CD14-positive monocyte (primary cell): ENCODE results near the gene DDX10. TPM values are rescaled to one million over a fixed set of nuclear protein-coding genes. Genes with fewer than 3 reads are reported as not detected.

Experiments used
- DNase-seq, 3 donors: peaks; one replicate each; pipeline ENCODE4 v3.0.0-alpha.2; 2011 to 2022
- H2AFZ ChIP-seq: 2 replicates; pipeline ENCODE4 v1.6.0; 2012; ENCODE audit warnings: mild to moderate bottlenecking, low read depth, low read length, inconsistent platforms; ENCODE audit not compliant: insufficient read depth, poor library complexity, severe bottlenecking
- H3K27ac ChIP-seq, 2 donors: 1 replicate in 1 of 2; 2 replicates in 1 of 2; pipeline ENCODE4 v1.5.1; 2012 to 2013; ENCODE audit warnings: low read length in 2 of 2, control low read depth in 1 of 2, inconsistent platforms in 1 of 2, low read depth in 1 of 2, mild to moderate bottlenecking in 1 of 2
- H3K27me3 ChIP-seq, 2 donors: one replicate each; pipeline versions ENCODE4 v1.6.0 to v1.6.1; 2011 to 2013; ENCODE audit warnings: low read length in 2 of 2; ENCODE audit not compliant: control insufficient read depth in 2 of 2, insufficient read depth in 2 of 2
- H3K36me3 ChIP-seq, 2 donors: replicated peaks in 1 of 2; 1 replicate in 1 of 2; 2 replicates in 1 of 2; pipeline versions ENCODE4 v1.5.1 to v1.6.1; 2012 to 2013; ENCODE audit warnings: low read length in 2 of 2, control low read depth in 1 of 2, inconsistent platforms in 1 of 2, mild to moderate bottlenecking in 1 of 2; ENCODE audit not compliant: insufficient read depth in 2 of 2, control insufficient read depth in 1 of 2
- H3K4me1 ChIP-seq, 2 donors: 1 replicate in 1 of 2; 2 replicates in 1 of 2; pipeline versions ENCODE4 v1.5.1 to v1.6.1; 2012 to 2013; ENCODE audit warnings: low read length in 2 of 2, control low read depth in 1 of 2, inconsistent platforms in 1 of 2, mild to moderate bottlenecking in 1 of 2, moderate library complexity in 1 of 2; ENCODE audit not compliant: insufficient read depth in 2 of 2, control insufficient read depth in 1 of 2
- H3K4me2 ChIP-seq: replicated peaks from 2 replicates; pipeline ENCODE3; 2012; ENCODE audit warnings: low read length, moderate library complexity, mild to moderate bottlenecking; ENCODE audit not compliant: poor library complexity, severe bottlenecking; ENCODE audit errors: extremely low read depth
- H3K4me3 ChIP-seq, 3 experiments: fragments of 200-600 bp in 1 of 3; sonication (generic) in 1 of 3; replicated peaks in 1 of 3; 1 replicate in 2 of 3; 2 replicates in 1 of 3; pipeline ENCODE4 v1.5.1; 2011 to 2013; ENCODE audit warnings: low read length in 3 of 3, mild to moderate bottlenecking in 3 of 3, control low read depth in 2 of 3, low read depth in 2 of 3, inconsistent platforms in 1 of 3, moderate library complexity in 1 of 3
- H3K79me2 ChIP-seq: 2 replicates; pipeline ENCODE4 v1.6.0; 2012; ENCODE audit warnings: mild to moderate bottlenecking, control low read depth, inconsistent platforms, low read length, moderate library complexity; ENCODE audit not compliant: insufficient read depth
- H3K9ac ChIP-seq: 2 replicates; pipeline ENCODE4 v1.6.0; 2017; ENCODE audit warnings: low read length, mild to moderate bottlenecking; ENCODE audit not compliant: insufficient read depth, poor library complexity, severe bottlenecking
- H3K9me3 ChIP-seq, 2 donors: replicated peaks in 1 of 2; 1 replicate in 1 of 2; 2 replicates in 1 of 2; pipeline versions ENCODE4 v1.5.1 to v1.6.1; 2012 to 2013; ENCODE audit warnings: low read length in 2 of 2, control low read depth in 1 of 2; ENCODE audit not compliant: control insufficient read depth in 1 of 2, insufficient read depth in 1 of 2
- H4K20me1 ChIP-seq: 2 replicates; pipeline ENCODE4 v1.6.0; 2012; ENCODE audit warnings: mild to moderate bottlenecking, low read length, control low read depth, moderate library complexity; ENCODE audit not compliant: insufficient read depth
- H3K27ac Mint-ChIP-seq, 7 donors: one replicate each; pipeline ENCODE4 v1.8.0; 2020; ENCODE audit warnings: mild to moderate bottlenecking in 7 of 7, mixed read lengths in 7 of 7, moderate library complexity in 6 of 7, inconsistent platforms in 2 of 7
- H3K27me3 Mint-ChIP-seq, 3 donors: one replicate each; pipeline ENCODE4 v1.8.0; 2021 to 2022; ENCODE audit warnings: low read depth in 3 of 3, mild to moderate bottlenecking in 3 of 3, mixed read lengths in 3 of 3, moderate library complexity in 3 of 3, inconsistent platforms in 1 of 3
- H3K36me3 Mint-ChIP-seq, 2 donors: one replicate each; pipeline ENCODE4 v1.8.0; 2020; ENCODE audit warnings: mixed read lengths in 2 of 2, inconsistent platforms in 1 of 2, mild to moderate bottlenecking in 1 of 2
- H3K4me1 Mint-ChIP-seq: one replicate; pipeline ENCODE4 v1.8.0; 2020; ENCODE audit warnings: mild to moderate bottlenecking, mixed read lengths
- H3K4me3 Mint-ChIP-seq, 2 donors: one replicate each; pipeline ENCODE4 v1.8.0; 2020; ENCODE audit warnings: mild to moderate bottlenecking in 2 of 2, mixed read lengths in 2 of 2, moderate library complexity in 1 of 2
- H3K9me3 Mint-ChIP-seq, 7 donors: one replicate each; pipeline ENCODE4 v1.8.0; 2020 to 2022; ENCODE audit warnings: mixed read lengths in 7 of 7, mild to moderate bottlenecking in 6 of 7, moderate library complexity in 6 of 7, inconsistent platforms in 2 of 7
- WGBS: methylation state at CpG from one replicate; pipeline ENCODE4 v1.1.5; 2013; ENCODE audit warnings: missing lambda C conversion rate; ENCODE audit not compliant: insufficient coverage; 5-methylcytosine and 5-hydroxymethylcytosine counted together
- intact Hi-C, 2 donors: fragments of 100-400 bp; cut with micrococcal nuclease; formaldehyde crosslinking; loops; one replicate each; pipeline versions ENCODE4 v1.15.0 to v1.15.1; 2023
- polyA plus RNA-seq, 3 donors: library from polyadenylated mRNA; depleted of rRNA in 1 of 3; unstranded in 2 of 3; stranded (reverse) in 1 of 3; fragments of 300-500 nt in 2 of 3; fragments of >200 nt in 1 of 3; fragmentation: Illumina TruSeq in 2 of 3; gene quantifications; 1 replicate in 2 of 3; 2 replicates in 1 of 3; pipeline ENCODE4 v1.2.3, GENCODE V29; 2012 to 2021
- TF ChIP-seq, protein P1 (sequence below): fragments of 200-600 bp; IDR thresholded peaks from one replicate; pipeline ENCODE4 v1.8.0; 2022; ENCODE audit warnings: antibody characterized with exemption, mild to moderate bottlenecking

DDX10 gene
- polyA plus RNA-seq, 3 donors = 5.0 to 6.3 (median 5.3) TPM

- peaks cover 0 to 1% (median 0%) of the 10 kb centered on the region in 3 donors for H3K27me3 Mint-ChIP-seq
- H3K79me2 ChIP-seq = no peaks in the 10 kb centered on the region
- H3K36me3 Mint-ChIP-seq = peaks cover 5 to 7% of the 10 kb centered on the region in 2 donors
Observed at GRCh38 chr11:108743851-108744250, 79.0 kb downstream of the DDX10 start.

GRCh38 chr11:108748968-108749367, 84.1 kb downstream of the DDX10 start:
- Mint-ChIP-seq H3K27me3 (peaks cover 0 to 1% (median 0%) of the 10 kb centered on the region in 3 donors), H3K27ac (no peak overlapping the region), H3K4me3 (no peak overlapping the region), H3K36me3 (peaks cover 0 to 2% of the 10 kb centered on the region in 2 donors), H3K4me1 (peaks cover 5% of the 10 kb centered on the region), H3K9me3 (no peaks in the 10 kb centered on the region)
- intact Hi-C loops = no loop called here
- Histone ChIP-seq H3K4me3 (no peak overlapping the region), H3K36me3 (no peaks in the 10 kb centered on the region), H3K9ac (no peak overlapping the region), H3K27me3 (no peaks in the 10 kb centered on the region), H4K20me1 (no peaks in the 10 kb centered on the region), H3K4me1 (no peaks in the 10 kb centered on the region), H3K79me2 (no peaks in the 10 kb centered on the region), H2AFZ (no peak overlapping the region), H3K9me3 (no peaks in the 10 kb centered on the region), H3K27ac (no peak overlapping the region), H3K4me2 (no peak overlapping the region)
- DNase-seq = no peak
- no CpG with 5 or more reads among the region's 6 CpGs for WGBS
- TF ChIP-seq, protein P1, sequence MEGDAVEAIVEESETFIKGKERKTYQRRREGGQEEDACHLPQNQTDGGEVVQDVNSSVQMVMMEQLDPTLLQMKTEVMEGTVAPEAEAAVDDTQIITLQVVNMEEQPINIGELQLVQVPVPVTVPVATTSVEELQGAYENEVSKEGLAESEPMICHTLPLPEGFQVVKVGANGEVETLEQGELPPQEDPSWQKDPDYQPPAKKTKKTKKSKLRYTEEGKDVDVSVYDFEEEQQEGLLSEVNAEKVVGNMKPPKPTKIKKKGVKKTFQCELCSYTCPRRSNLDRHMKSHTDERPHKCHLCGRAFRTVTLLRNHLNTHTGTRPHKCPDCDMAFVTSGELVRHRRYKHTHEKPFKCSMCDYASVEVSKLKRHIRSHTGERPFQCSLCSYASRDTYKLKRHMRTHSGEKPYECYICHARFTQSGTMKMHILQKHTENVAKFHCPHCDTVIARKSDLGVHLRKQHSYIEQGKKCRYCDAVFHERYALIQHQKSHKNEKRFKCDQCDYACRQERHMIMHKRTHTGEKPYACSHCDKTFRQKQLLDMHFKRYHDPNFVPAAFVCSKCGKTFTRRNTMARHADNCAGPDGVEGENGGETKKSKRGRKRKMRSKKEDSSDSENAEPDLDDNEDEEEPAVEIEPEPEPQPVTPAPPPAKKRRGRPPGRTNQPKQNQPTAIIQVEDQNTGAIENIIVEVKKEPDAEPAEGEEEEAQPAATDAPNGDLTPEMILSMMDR = no peak

More at GRCh38 chr11:108743851-108744250, 79.0 kb downstream of the DDX10 start:
- no peaks in the 10 kb centered on the region for H3K27me3 ChIP-seq
- TF ChIP-seq, protein P1 = no peak
- H3K36me3 ChIP-seq = peaks cover 0 to 2% of the 10 kb centered on the region in 2 donors
- peaks cover 2 to 17% (median 5%) of the 10 kb centered on the region in 7 donors for H3K9me3 Mint-ChIP-seq
- WGBS = no CpG with 5 or more reads among the region's 3 CpGs
- H3K4me3 Mint-ChIP-seq = no peak overlapping the region
- no peak overlapping the region for H3K9ac ChIP-seq
- no peak for DNase-seq
- no peak overlapping the region for H3K27ac Mint-ChIP-seq
- intact Hi-C loops = no loop called here
- no peak overlapping the region for H3K4me3 ChIP-seq
- no peaks in the 10 kb centered on the region for H4K20me1 ChIP-seq
- no peak overlapping the region for H3K27ac ChIP-seq
- no peak overlapping the region for H3K4me2 ChIP-seq
- H3K4me1 ChIP-seq = no peaks in the 10 kb centered on the region
- no peak overlapping the region for H2AFZ ChIP-seq
- H3K9me3 ChIP-seq = no peaks in the 10 kb centered on the region
- H3K4me1 Mint-ChIP-seq = no peaks in the 10 kb centered on the region
